GM23248 (cell line): ENCODE measurements around the gene INAFM2.

Experiments used
- EZH2 ChIP-seq: fragments of 200-600 bp; sonication (generic); IDR thresholded peaks from 2 replicates; pipeline ENCODE4 v1.6.1; 2018; ENCODE audit warnings: antibody characterized with exemption, mild to moderate bottlenecking; ENCODE audit not compliant: insufficient read depth, poor library complexity, severe bottlenecking
- EZH2phosphoT487 ChIP-seq: fragments of 200-600 bp; sonication (generic); IDR thresholded peaks from 2 replicates; pipeline ENCODE4 v1.6.1; 2018; ENCODE audit warnings: antibody characterized with exemption, moderate library complexity, mild to moderate bottlenecking, low read depth; ENCODE audit not compliant: insufficient read depth

DNA sequence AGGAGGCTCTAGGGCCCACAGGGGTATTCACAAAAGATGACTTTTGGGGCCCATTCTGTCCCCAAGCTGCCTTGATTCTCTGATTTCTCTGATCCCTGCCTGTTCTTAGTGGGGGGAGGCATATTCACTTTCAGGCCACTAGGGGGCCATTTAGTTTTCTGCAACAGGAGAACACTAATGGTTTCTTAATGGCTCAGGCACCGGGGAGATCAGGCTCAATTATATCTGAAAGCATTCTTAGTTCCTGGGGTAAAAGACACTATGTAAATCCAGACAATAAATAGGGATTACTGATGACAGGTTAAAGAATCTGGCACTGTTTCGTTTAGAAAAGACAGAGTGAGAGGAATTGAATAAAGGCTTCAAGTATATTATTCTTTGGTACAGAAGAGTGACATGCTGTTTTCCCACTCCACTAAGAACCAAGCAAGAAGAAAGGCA lies 2.5 kb upstream of the INAFM2 start:
- TF ChIP-seq EZH2 (no peak), EZH2phosphoT487 (no peak)
